ENCODE results near the gene KCTD16. TPM values are rescaled to one million over a fixed set of nuclear protein-coding genes. Genes with fewer than 3 reads are reported as not detected.

KCTD16 gene
- polyA plus RNA-seq, 1 donor = 2.6 TPM

GRCh38 chr5:144328980-144329379, 158.3 kb downstream of the KCTD16 start:
- H3K36me3 ChIP-seq (ENCODE audit: control insufficient read depth, insufficient read depth, low read length) = no peaks in the 10 kb centered on the region
- DNase-seq = peak in 1 of 2 donors; percentile 31
- no peak overlapping the region for H3K4me3 ChIP-seq (ENCODE audit: low read length)
- H3K27me3 ChIP-seq (ENCODE audit: control insufficient read depth, insufficient read depth, low read length) = no peaks in the 10 kb centered on the region
- H3K27ac ChIP-seq (ENCODE audit: low read length) = no peak overlapping the region
- H3K9me3 ChIP-seq (ENCODE audit: control insufficient read depth, low read depth, low read length) = no peaks in the 10 kb centered on the region
- no peaks in the 10 kb centered on the region for H3K4me1 ChIP-seq (ENCODE audit: control insufficient read depth, insufficient read depth, low read length)

- no peak overlapping the region for H3K27ac ChIP-seq (ENCODE audit: low read length)
Measured at GRCh38 chr5:144329681-144330080, 159.0 kb downstream of the KCTD16 start.

GRCh38 chr5:144331361-144331760, 160.7 kb downstream of the KCTD16 start:
- H3K27me3 ChIP-seq (ENCODE audit: control insufficient read depth, insufficient read depth, low read length) = no peaks in the 10 kb centered on the region
- H3K4me1 ChIP-seq (ENCODE audit: control insufficient read depth, insufficient read depth, low read length) = no peaks in the 10 kb centered on the region
- no peak for DNase-seq

More at GRCh38 chr5:144329681-144330080, 159.0 kb downstream of the KCTD16 start:
- no peaks in the 10 kb centered on the region for H3K9me3 ChIP-seq (ENCODE audit: control insufficient read depth, low read depth, low read length)
- no peaks in the 10 kb centered on the region for H3K4me1 ChIP-seq (ENCODE audit: control insufficient read depth, insufficient read depth, low read length)
- H3K4me3 ChIP-seq (ENCODE audit: low read length) = no peak overlapping the region
- DNase-seq = no peak
- H3K36me3 ChIP-seq (ENCODE audit: control insufficient read depth, insufficient read depth, low read length) = no peaks in the 10 kb centered on the region
- H3K27me3 ChIP-seq (ENCODE audit: control insufficient read depth, insufficient read depth, low read length) = no peaks in the 10 kb centered on the region

GRCh38 chr5:144332265-144332664, 161.6 kb downstream of the KCTD16 start:
- Histone ChIP-seq H3K4me3 (ENCODE audit: low read length) (no peak overlapping the region), H3K27ac (ENCODE audit: low read length) (no peak overlapping the region), H3K36me3 (ENCODE audit: control insufficient read depth, insufficient read depth, low read length) (no peaks in the 10 kb centered on the region), H3K27me3 (ENCODE audit: control insufficient read depth, insufficient read depth, low read length) (no peaks in the 10 kb centered on the region), H3K4me1 (ENCODE audit: control insufficient read depth, insufficient read depth, low read length) (no peaks in the 10 kb centered on the region), H3K9me3 (ENCODE audit: control insufficient read depth, low read depth, low read length) (no peaks in the 10 kb centered on the region)
- WGBS (ENCODE audit: insufficient coverage, low lambda C conversion rate) = no CpG with 5 or more reads among the region's 1 CpG
- no peak for DNase-seq

More at GRCh38 chr5:144331361-144331760, 160.7 kb downstream of the KCTD16 start:
- Histone ChIP-seq H3K9me3 (ENCODE audit: control insufficient read depth, low read depth, low read length) (no peaks in the 10 kb centered on the region), H3K4me3 (ENCODE audit: low read length) (no peak overlapping the region), H3K27ac (ENCODE audit: low read length) (no peak overlapping the region), H3K36me3 (ENCODE audit: control insufficient read depth, insufficient read depth, low read length) (no peaks in the 10 kb centered on the region)

GRCh38 chr5:144333336-144333920, 162.8 kb downstream of the KCTD16 start:
- no peaks in the 10 kb centered on the region for H3K4me1 ChIP-seq (ENCODE audit: control insufficient read depth, insufficient read depth, low read length)
- H3K36me3 ChIP-seq (ENCODE audit: control insufficient read depth, insufficient read depth, low read length) = no peaks in the 10 kb centered on the region
- WGBS (ENCODE audit: insufficient coverage, low lambda C conversion rate) = no CpG with 5 or more reads among the region's 1 CpG
- no peak overlapping the region for H3K4me3 ChIP-seq (ENCODE audit: low read length)
- no peak overlapping the region for H3K27ac ChIP-seq (ENCODE audit: low read length)
- no peaks in the 10 kb centered on the region for H3K27me3 ChIP-seq (ENCODE audit: control insufficient read depth, insufficient read depth, low read length)
- no peaks in the 10 kb centered on the region for H3K9me3 ChIP-seq (ENCODE audit: control insufficient read depth, low read depth, low read length)
- no peak for DNase-seq

- no peaks in the 10 kb centered on the region for H3K27me3 ChIP-seq (ENCODE audit: control insufficient read depth, insufficient read depth, low read length)
- no peak overlapping the region for H3K4me3 ChIP-seq (ENCODE audit: low read length)
- DNase-seq = no peak
- H3K4me1 ChIP-seq (ENCODE audit: control insufficient read depth, insufficient read depth, low read length) = no peaks in the 10 kb centered on the region
- H3K27ac ChIP-seq (ENCODE audit: low read length) = no peak overlapping the region
- WGBS (ENCODE audit: insufficient coverage, low lambda C conversion rate) = no CpG with 5 or more reads among the region's 1 CpG
- H3K36me3 ChIP-seq (ENCODE audit: control insufficient read depth, insufficient read depth, low read length) = no peaks in the 10 kb centered on the region
- H3K9me3 ChIP-seq (ENCODE audit: control insufficient read depth, low read depth, low read length) = no peaks in the 10 kb centered on the region
Measured at GRCh38 chr5:144335561-144335960, 164.9 kb downstream of the KCTD16 start.

GRCh38 chr5:144336191-144336961, 165.7 kb downstream of the KCTD16 start:
- WGBS (ENCODE audit: insufficient coverage, low lambda C conversion rate) = 73% methylated on average over 2 of the region's 5 CpGs
- H3K9me3 ChIP-seq (ENCODE audit: control insufficient read depth, low read depth, low read length) = no peaks in the 10 kb centered on the region
- no peak overlapping the region for H3K27ac ChIP-seq (ENCODE audit: low read length)
- H3K4me3 ChIP-seq (ENCODE audit: low read length) = no peak overlapping the region
- H3K36me3 ChIP-seq (ENCODE audit: control insufficient read depth, insufficient read depth, low read length) = no peaks in the 10 kb centered on the region
- no peaks in the 10 kb centered on the region for H3K4me1 ChIP-seq (ENCODE audit: control insufficient read depth, insufficient read depth, low read length)
- DNase-seq = no peak
- no peaks in the 10 kb centered on the region for H3K27me3 ChIP-seq (ENCODE audit: control insufficient read depth, insufficient read depth, low read length)

- no peaks in the 10 kb centered on the region for H3K27me3 ChIP-seq (ENCODE audit: control insufficient read depth, insufficient read depth, low read length)
- H3K36me3 ChIP-seq (ENCODE audit: control insufficient read depth, insufficient read depth, low read length) = no peaks in the 10 kb centered on the region
- no peak for DNase-seq
- H3K4me3 ChIP-seq (ENCODE audit: low read length) = no peak overlapping the region
- H3K4me1 ChIP-seq (ENCODE audit: control insufficient read depth, insufficient read depth, low read length) = no peaks in the 10 kb centered on the region
- no CpG with 5 or more reads among the region's 4 CpGs for WGBS (ENCODE audit: insufficient coverage, low lambda C conversion rate)
- H3K9me3 ChIP-seq (ENCODE audit: control insufficient read depth, low read depth, low read length) = no peaks in the 10 kb centered on the region
- H3K27ac ChIP-seq (ENCODE audit: low read length) = no peak overlapping the region
Measured at GRCh38 chr5:144352330-144352729, 181.7 kb downstream of the KCTD16 start.

- H3K4me1 ChIP-seq (ENCODE audit: control insufficient read depth, insufficient read depth, low read length) = no peaks in the 10 kb centered on the region
- no peaks in the 10 kb centered on the region for H3K9me3 ChIP-seq (ENCODE audit: control insufficient read depth, low read depth, low read length)
- H3K27ac ChIP-seq (ENCODE audit: low read length) = no peak overlapping the region
- no peak overlapping the region for H3K4me3 ChIP-seq (ENCODE audit: low read length)
- no peaks in the 10 kb centered on the region for H3K27me3 ChIP-seq (ENCODE audit: control insufficient read depth, insufficient read depth, low read length)
- WGBS (ENCODE audit: insufficient coverage, low lambda C conversion rate) = 100% methylated on average over 1 of the region's 4 CpGs
- no peaks in the 10 kb centered on the region for H3K36me3 ChIP-seq (ENCODE audit: control insufficient read depth, insufficient read depth, low read length)
- no peak for DNase-seq
Measured at GRCh38 chr5:144352732-144353317, 182.2 kb downstream of the KCTD16 start.

- Histone ChIP-seq H3K4me1 (ENCODE audit: control insufficient read depth, insufficient read depth, low read length) (no peaks in the 10 kb centered on the region), H3K36me3 (ENCODE audit: control insufficient read depth, insufficient read depth, low read length) (no peaks in the 10 kb centered on the region), H3K27me3 (ENCODE audit: control insufficient read depth, insufficient read depth, low read length) (no peaks in the 10 kb centered on the region), H3K4me3 (ENCODE audit: low read length) (no peak overlapping the region), H3K27ac (ENCODE audit: low read length) (no peak overlapping the region), H3K9me3 (ENCODE audit: control insufficient read depth, low read depth, low read length) (no peaks in the 10 kb centered on the region)
- 90% methylated on average over 1 of the region's 1 CpG for WGBS (ENCODE audit: insufficient coverage, low lambda C conversion rate)
- DNase-seq = no peak
Measured at GRCh38 chr5:144356489-144356888, 185.8 kb downstream of the KCTD16 start.

- H3K4me3 ChIP-seq (ENCODE audit: low read length) = no peak overlapping the region
- H3K27ac ChIP-seq (ENCODE audit: low read length) = no peak overlapping the region
- no peaks in the 10 kb centered on the region for H3K9me3 ChIP-seq (ENCODE audit: control insufficient read depth, low read depth, low read length)
- H3K36me3 ChIP-seq (ENCODE audit: control insufficient read depth, insufficient read depth, low read length) = no peaks in the 10 kb centered on the region
- DNase-seq = no peak
- H3K4me1 ChIP-seq (ENCODE audit: control insufficient read depth, insufficient read depth, low read length) = no peaks in the 10 kb centered on the region
- H3K27me3 ChIP-seq (ENCODE audit: control insufficient read depth, insufficient read depth, low read length) = no peaks in the 10 kb centered on the region
- 100% methylated on average over 2 of the region's 2 CpGs for WGBS (ENCODE audit: insufficient coverage, low lambda C conversion rate)
Measured at GRCh38 chr5:144361406-144361805, 190.7 kb downstream of the KCTD16 start.

Data from large intestine (tissue), 3 donors.